Esophagus (tissue), 2 donors: ENCODE data around the gene KPTN. TPM values are rescaled to one million over a fixed set of nuclear protein-coding genes. Genes with fewer than 3 reads are reported as not detected.

ENCODE experiments used
- H3K27ac ChIP-seq, 2 donors: one replicate each; pipeline ENCODE4 v1.5.1; 2013; ENCODE audit warnings: low read depth in 2 of 2, mild to moderate bottlenecking in 2 of 2, inconsistent platforms in 1 of 2, low read length in 1 of 2, moderate library complexity in 1 of 2
- H3K27me3 ChIP-seq, 2 donors: one replicate each; pipeline ENCODE4 v1.6.1; 2013; ENCODE audit warnings: low read length in 2 of 2, control low read depth in 1 of 2, mild to moderate bottlenecking in 1 of 2; ENCODE audit not compliant: insufficient read depth in 2 of 2, control insufficient read depth in 1 of 2
- H3K36me3 ChIP-seq, 2 donors: one replicate each; pipeline ENCODE4 v1.6.1; 2013; ENCODE audit warnings: low read length in 1 of 2; ENCODE audit not compliant: control insufficient read depth in 2 of 2, insufficient read depth in 2 of 2
- H3K4me1 ChIP-seq, 2 donors: one replicate each; pipeline ENCODE4 v1.6.1; 2013; ENCODE audit warnings: low read length in 1 of 2; ENCODE audit not compliant: control insufficient read depth in 2 of 2, insufficient read depth in 2 of 2
- H3K4me3 ChIP-seq, 2 donors: one replicate each; pipeline ENCODE4 v1.5.1; 2013; ENCODE audit warnings: low read length in 2 of 2, mild to moderate bottlenecking in 2 of 2, low read depth in 1 of 2, moderate library complexity in 1 of 2
- H3K9me3 ChIP-seq, 2 donors: one replicate each; pipeline ENCODE4 v1.6.1; 2013; ENCODE audit warnings: mild to moderate bottlenecking in 2 of 2, low read depth in 1 of 2, low read length in 1 of 2, moderate library complexity in 1 of 2; ENCODE audit not compliant: control insufficient read depth in 2 of 2, insufficient read depth in 1 of 2
- WGBS, 2 donors: extraction: QIAGEN DNeasy Blood & Tissue Kit; methylation state at CpG; one replicate each; pipeline ENCODE4 v1.1.7; 2013; 5-methylcytosine and 5-hydroxymethylcytosine counted together
- polyA plus RNA-seq, 2 donors: library from polyadenylated mRNA; stranded (reverse); fragments of 200-250 nt; gene quantifications; one replicate each; pipeline ENCODE4 v1.2.3, GENCODE V29; 2013
- donor health status: healthy with polysubstance abuse.
- donor health status: Bipolar disorder and iron deficiency.

KPTN gene
- polyA plus RNA-seq, 2 donors, result 10.8 to 17.2 TPM

DNA sequence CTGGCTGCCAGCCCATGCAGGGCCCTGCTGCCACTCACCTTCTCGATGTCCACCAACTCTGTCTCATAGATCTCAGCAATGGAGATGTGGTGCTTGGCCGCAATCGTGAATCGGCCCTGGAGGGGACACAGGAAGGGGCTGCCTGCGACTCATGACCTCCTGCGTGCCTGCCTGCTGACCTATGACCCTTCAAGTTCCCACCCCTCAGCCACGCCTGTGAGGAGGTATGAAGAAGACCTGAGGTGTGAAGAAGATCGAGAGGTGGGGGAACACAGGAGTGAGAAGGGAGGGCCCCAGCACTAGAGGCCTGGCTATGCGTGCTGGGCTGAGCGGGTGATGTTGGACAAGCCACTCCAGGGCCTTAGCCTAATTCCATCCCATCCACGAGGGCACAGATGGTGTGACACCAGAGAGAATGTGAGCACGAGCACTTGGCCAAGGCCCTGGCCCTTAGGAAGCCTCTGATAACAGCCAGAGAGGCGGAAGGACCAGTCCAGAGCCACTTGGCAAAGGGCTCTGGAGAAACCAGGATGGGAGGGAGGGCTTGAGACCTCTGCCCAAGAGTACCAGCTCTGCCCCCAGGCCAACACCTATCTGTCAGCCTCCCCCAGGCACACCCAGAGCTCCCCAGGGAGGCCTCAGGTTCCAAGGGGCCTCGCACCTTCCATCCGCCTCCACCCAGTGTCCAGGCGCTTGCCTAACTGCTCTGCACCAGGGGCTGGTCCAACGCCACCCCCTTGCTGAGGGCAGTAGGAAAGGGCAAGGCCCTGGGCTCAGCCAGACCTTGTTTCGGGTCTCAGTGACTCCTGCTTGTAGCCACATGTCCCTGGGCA is 9.6 kb upstream of the KPTN start:
- no peak overlapping the region for H3K27ac ChIP-seq
- WGBS, 2 donors, result 83 to 84% methylated on average over 18 of the region's 18 CpGs
- no peaks in the 10 kb centered on the region for H3K27me3 ChIP-seq
- no peak overlapping the region for H3K4me3 ChIP-seq
- H3K9me3 ChIP-seq, result no peaks in the 10 kb centered on the region
- H3K4me1 ChIP-seq, result peaks cover 0 to 3% of the 10 kb centered on the region in 2 donors
- peaks cover 16 to 62% of the 10 kb centered on the region in 2 donors for H3K36me3 ChIP-seq

DNA sequence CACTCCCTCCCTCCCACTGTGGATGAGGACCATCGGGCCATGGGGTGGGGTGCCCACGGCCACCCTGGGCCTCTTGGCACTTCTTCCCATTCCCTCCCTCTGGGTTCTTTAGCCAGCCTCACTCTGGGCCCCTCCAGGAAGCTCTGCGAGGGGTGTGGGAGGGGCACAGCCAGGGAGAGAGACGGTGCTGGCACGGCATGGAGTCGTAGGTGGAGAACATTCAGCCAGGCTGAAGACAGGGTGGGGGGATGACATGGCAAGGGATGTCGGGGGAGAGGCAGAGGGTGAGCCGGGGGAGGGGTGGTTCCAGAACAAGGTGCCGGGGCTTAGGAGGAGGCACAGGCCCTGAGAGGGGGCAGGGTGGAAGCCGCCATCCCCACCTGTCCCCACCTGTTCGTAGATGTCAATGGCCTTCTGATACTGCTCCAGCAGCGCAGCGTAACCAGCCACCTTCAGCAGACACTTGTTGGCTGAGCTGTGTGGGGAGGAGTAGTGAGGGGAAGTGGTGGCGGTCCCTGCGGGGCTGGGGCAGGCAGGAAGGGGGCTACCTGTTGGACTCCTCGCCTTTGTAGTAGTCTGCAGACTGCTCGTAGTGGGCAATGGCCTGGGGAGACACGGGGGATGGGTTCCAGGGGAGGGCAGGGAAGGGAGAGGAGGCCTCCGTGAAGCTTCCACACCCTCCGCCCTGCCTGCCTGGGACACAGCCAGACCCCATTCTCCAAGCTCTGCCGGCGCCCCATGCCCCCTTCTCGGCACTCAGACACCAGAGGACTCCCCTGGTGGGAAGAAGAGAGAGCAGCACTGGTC is 8.8 kb upstream of the KPTN start:
- Histone ChIP-seq H3K4me1 (peaks cover 0 to 3% of the 10 kb centered on the region in 2 donors), H3K27ac (no peak overlapping the region), H3K27me3 (no peaks in the 10 kb centered on the region), H3K9me3 (no peaks in the 10 kb centered on the region), H3K36me3 (peaks cover 15 to 60% of the 10 kb centered on the region in 2 donors), H3K4me3 (no peak overlapping the region)
- 71 to 73% methylated on average over 23 of the region's 23 CpGs for WGBS, 2 donors

DNA sequence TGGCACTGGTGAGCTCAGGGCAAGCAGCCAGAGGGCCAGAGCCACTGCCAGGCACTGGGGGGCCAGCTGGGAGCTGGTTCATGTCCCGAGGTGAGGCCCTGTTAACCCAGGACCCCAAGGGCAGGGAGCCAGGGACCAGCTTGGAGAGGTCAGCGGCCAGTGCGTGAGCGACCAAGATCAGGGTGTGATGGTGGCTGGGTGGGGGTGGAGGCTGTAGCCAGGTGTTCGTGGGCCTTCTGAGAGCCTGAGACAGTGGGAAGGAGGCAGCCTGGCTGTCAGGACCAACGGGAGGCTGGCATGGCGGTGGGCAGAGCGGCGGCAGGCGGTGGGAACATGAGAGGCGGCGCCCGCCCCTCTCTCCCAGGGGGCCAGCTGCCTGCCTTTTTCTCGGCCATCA is 8.1 kb upstream of the KPTN start:
- H3K27ac ChIP-seq, result no peak overlapping the region
- no peaks in the 10 kb centered on the region for H3K9me3 ChIP-seq
- peaks cover 0 to under 1% of the 10 kb centered on the region in 2 donors for H3K4me1 ChIP-seq
- peaks cover 15 to 55% of the 10 kb centered on the region in 2 donors for H3K36me3 ChIP-seq
- H3K27me3 ChIP-seq, result no peaks in the 10 kb centered on the region
- no peak overlapping the region for H3K4me3 ChIP-seq
- 84 to 87% methylated on average over 14 of the region's 14 CpGs for WGBS, 2 donors

- 81 to 86% methylated on average over 20 to 22 of the region's 22 CpGs for WGBS, 2 donors
- Histone ChIP-seq H3K36me3 (peaks cover 17 to 49% of the 10 kb centered on the region in 2 donors), H3K9me3 (no peaks in the 10 kb centered on the region), H3K27me3 (no peaks in the 10 kb centered on the region), H3K27ac (no peak overlapping the region), H3K4me3 (no peak overlapping the region), H3K4me1 (no peaks in the 10 kb centered on the region)
Measured at GRCh38 chr19:47491358-47492136, 7.5 kb upstream of the KPTN start.

DNA sequence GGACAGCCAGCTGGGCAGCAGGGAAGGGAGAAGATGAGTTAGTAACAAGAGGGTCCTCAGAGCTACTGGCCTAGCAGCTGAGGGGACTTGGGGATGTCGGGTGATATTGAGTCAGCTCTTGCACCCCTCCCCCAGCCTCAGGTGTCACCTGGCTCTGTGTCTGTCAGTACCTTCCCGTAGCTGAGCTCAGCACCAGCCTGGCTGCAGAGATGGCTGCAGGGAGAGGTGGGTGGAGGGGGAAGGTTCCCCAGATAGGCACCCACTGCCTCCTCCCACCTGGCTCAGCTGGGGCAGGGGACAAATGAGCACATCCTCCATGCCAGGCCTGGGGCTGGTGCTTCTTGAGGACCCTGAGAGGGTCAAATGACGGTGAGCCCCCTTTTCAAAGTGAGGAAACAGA is 6.8 kb upstream of the KPTN start:
- Histone ChIP-seq H3K4me3 (no peak overlapping the region), H3K36me3 (peaks cover 17 to 43% of the 10 kb centered on the region in 2 donors), H3K27ac (no peak overlapping the region), H3K4me1 (no peaks in the 10 kb centered on the region), H3K9me3 (no peaks in the 10 kb centered on the region), H3K27me3 (no peaks in the 10 kb centered on the region)
- 64 to 68% methylated on average over 3 of the region's 3 CpGs for WGBS, 2 donors

- H3K4me1 ChIP-seq, result no peaks in the 10 kb centered on the region
- H3K27ac ChIP-seq, result no peak overlapping the region
- H3K4me3 ChIP-seq, result no peak overlapping the region
- no peaks in the 10 kb centered on the region for H3K27me3 ChIP-seq
- H3K36me3 ChIP-seq, result peaks cover 13 to 38% of the 10 kb centered on the region in 2 donors
- 84% methylated on average over 7 of the region's 7 CpGs for WGBS, 2 donors
- no peaks in the 10 kb centered on the region for H3K9me3 ChIP-seq
Measured at GRCh38 chr19:47490031-47490430, 6.0 kb upstream of the KPTN start.

DNA sequence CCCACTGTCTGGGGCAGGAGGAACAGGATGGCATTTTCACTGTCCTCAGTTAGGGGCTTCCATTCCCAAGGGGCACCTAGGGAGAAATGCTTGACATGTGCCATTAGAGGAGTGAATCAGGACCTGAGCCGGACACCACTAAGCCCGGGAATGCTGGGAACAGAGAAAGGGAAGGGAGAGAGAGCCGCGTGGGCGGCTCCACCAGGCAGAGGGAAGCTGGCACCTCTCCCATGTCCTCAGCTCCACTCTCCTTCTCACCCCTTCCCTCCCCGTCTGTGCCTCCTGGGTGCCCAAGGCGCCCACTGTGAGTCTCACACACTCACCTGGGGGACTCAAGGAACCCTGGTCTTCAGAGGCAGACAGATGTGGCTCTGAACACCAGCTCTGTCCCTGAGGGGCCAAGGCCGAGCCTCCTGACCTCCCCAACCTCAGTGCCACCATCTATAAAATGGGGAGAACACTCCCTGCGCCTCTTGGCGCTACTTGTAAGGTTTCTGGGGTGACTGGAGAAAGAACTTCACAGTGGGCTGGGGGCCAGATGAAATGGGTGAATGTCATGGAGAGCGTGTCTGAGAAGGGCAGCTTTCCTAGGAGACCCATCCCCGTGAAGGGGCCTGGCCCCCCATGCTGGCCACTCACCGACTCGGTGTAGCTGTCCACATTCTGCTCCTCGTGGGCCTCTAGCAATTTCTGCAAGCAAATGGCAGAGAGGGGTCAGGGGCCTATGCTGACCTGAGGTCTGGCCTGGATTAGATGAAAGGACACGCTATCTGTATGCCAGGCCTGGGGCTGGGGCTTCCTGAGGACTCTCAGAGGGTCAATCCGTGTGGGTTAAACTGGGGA is 5.3 kb upstream of the KPTN start:
- Histone ChIP-seq H3K4me1 (no peaks in the 10 kb centered on the region), H3K9me3 (no peaks in the 10 kb centered on the region), H3K36me3 (peaks cover 13 to 38% of the 10 kb centered on the region in 2 donors), H3K27me3 (no peaks in the 10 kb centered on the region), H3K4me3 (no peak overlapping the region), H3K27ac (no peak overlapping the region)
- WGBS, 2 donors, result 82 to 90% methylated on average over 12 to 17 of the region's 17 CpGs

GRCh38 chr19:47487551-47488515 is 3.8 kb upstream of the KPTN start:
- Histone ChIP-seq H3K27me3 (no peaks in the 10 kb centered on the region), H3K36me3 (peaks cover 13 to 31% of the 10 kb centered on the region in 2 donors), H3K4me3 (no peak overlapping the region), H3K4me1 (peaks cover 0 to 8% of the 10 kb centered on the region in 2 donors), H3K9me3 (no peaks in the 10 kb centered on the region), H3K27ac (no peak overlapping the region)
- WGBS, 2 donors, result 81% methylated on average over 19 of the region's 19 CpGs
